Glutamatergic neuron (in vitro differentiated cells): Measurements from ENCODE around the gene SLC13A3. TPM values are rescaled to one million over a fixed set of nuclear protein-coding genes. Genes with fewer than 3 reads are reported as not detected.

ENCODE experiments used
- DNase-seq: peaks from one replicate; pipeline ENCODE4 v3.0.0; 2022
- H3K27ac Mint-ChIP-seq: one replicate; pipeline ENCODE4 v1.8.0; 2020; ENCODE audit warnings: mild to moderate bottlenecking, mixed read lengths, inconsistent platforms; ENCODE audit not compliant: unreplicated experiment
- H3K27me3 Mint-ChIP-seq: one replicate; pipeline ENCODE4 v1.8.0; 2020; ENCODE audit warnings: mild to moderate bottlenecking, moderate library complexity, mixed read lengths, inconsistent platforms; ENCODE audit not compliant: unreplicated experiment
- H3K36me3 Mint-ChIP-seq: one replicate; pipeline ENCODE4 v1.8.0; 2020; ENCODE audit warnings: mild to moderate bottlenecking, mixed read lengths, inconsistent platforms; ENCODE audit not compliant: unreplicated experiment
- H3K4me1 Mint-ChIP-seq: one replicate; pipeline ENCODE4 v1.8.0; 2020; ENCODE audit warnings: mild to moderate bottlenecking, low read depth, mixed read lengths, inconsistent platforms; ENCODE audit not compliant: unreplicated experiment
- H3K4me3 Mint-ChIP-seq: one replicate; pipeline ENCODE4 v1.8.0; 2020; ENCODE audit warnings: mild to moderate bottlenecking, mixed read lengths, inconsistent platforms; ENCODE audit not compliant: unreplicated experiment
- H3K9me3 Mint-ChIP-seq: one replicate; pipeline ENCODE4 v1.8.0; 2020; ENCODE audit warnings: mild to moderate bottlenecking, moderate library complexity, mixed read lengths, inconsistent platforms; ENCODE audit not compliant: unreplicated experiment
- CTCF ChIP-seq: fragments of 200-600 bp; sonication (generic); IDR thresholded peaks from one replicate; pipeline ENCODE4 v1.5.0; 2021; ENCODE audit not compliant: partially characterized antibody, unreplicated experiment
- total RNA-seq: library from RNA; stranded (reverse); fragmentation: NEBNext Ultra II Directional; extraction: Animal tissue kit (Norgen Biotek cat#: 25700); gene quantifications from one replicate; pipeline ENCODE4 v1.2.1, GENCODE V29; 2021; ENCODE audit not compliant: unreplicated experiment

The SLC13A3 gene
- total RNA-seq, 1 donor from 2014 or later: 5.8 TPM

GRCh38 chr20:46698788-46699187 lies 47.5 kb upstream of the SLC13A3 start:
- no peaks in the 10 kb centered on the region for H3K9me3 Mint-ChIP-seq
- H3K4me3 Mint-ChIP-seq: no peak overlapping the region
- no peaks in the 10 kb centered on the region for H3K36me3 Mint-ChIP-seq
- no peaks in the 10 kb centered on the region for H3K4me1 Mint-ChIP-seq
- no peaks in the 10 kb centered on the region for H3K27me3 Mint-ChIP-seq
- DNase-seq: no peak
- TF ChIP-seq CTCF: no peak
- no peak overlapping the region for H3K27ac Mint-ChIP-seq

- TF ChIP-seq CTCF: no peak
- no peaks in the 10 kb centered on the region for H3K36me3 Mint-ChIP-seq
- no peak for DNase-seq
- no peak overlapping the region for H3K27ac Mint-ChIP-seq
- no peaks in the 10 kb centered on the region for H3K27me3 Mint-ChIP-seq
- no peaks in the 10 kb centered on the region for H3K9me3 Mint-ChIP-seq
- H3K4me1 Mint-ChIP-seq: no peaks in the 10 kb centered on the region
- no peak overlapping the region for H3K4me3 Mint-ChIP-seq
Observed at GRCh38 chr20:46696791-46697279, 45.6 kb upstream of the SLC13A3 start.

GRCh38 chr20:46695892-46696291 lies 44.6 kb upstream of the SLC13A3 start:
- Mint-ChIP-seq H3K27me3 (no peaks in the 10 kb centered on the region), H3K36me3 (no peaks in the 10 kb centered on the region), H3K27ac (no peak overlapping the region), H3K4me1 (no peaks in the 10 kb centered on the region), H3K9me3 (no peaks in the 10 kb centered on the region), H3K4me3 (no peak overlapping the region)
- no peak for DNase-seq
- TF ChIP-seq CTCF: no peak

GRCh38 chr20:46694484-46694883 lies 43.2 kb upstream of the SLC13A3 start:
- peaks cover under 1% of the 10 kb centered on the region for H3K27me3 Mint-ChIP-seq
- no peaks in the 10 kb centered on the region for H3K9me3 Mint-ChIP-seq
- no peak overlapping the region for H3K27ac Mint-ChIP-seq
- no peak for DNase-seq
- TF ChIP-seq CTCF: no peak
- no peak overlapping the region for H3K4me3 Mint-ChIP-seq
- peaks cover 3% of the 10 kb centered on the region for H3K4me1 Mint-ChIP-seq
- H3K36me3 Mint-ChIP-seq: no peaks in the 10 kb centered on the region

- H3K27me3 Mint-ChIP-seq: peaks cover 3% of the 10 kb centered on the region
- H3K4me3 Mint-ChIP-seq: peak overlapping the region; percentile 55
- TF ChIP-seq CTCF: no peak
- no peaks in the 10 kb centered on the region for H3K36me3 Mint-ChIP-seq
- peaks cover 3% of the 10 kb centered on the region for H3K4me1 Mint-ChIP-seq
- H3K27ac Mint-ChIP-seq: no peak overlapping the region
- peaks cover 5% of the 10 kb centered on the region for H3K9me3 Mint-ChIP-seq
- no peak for DNase-seq
Observed at GRCh38 chr20:46691196-46691595, 39.9 kb upstream of the SLC13A3 start.
